Measurements from ENCODE around the gene TNFAIP1.

The TNFAIP1 gene

DNA sequence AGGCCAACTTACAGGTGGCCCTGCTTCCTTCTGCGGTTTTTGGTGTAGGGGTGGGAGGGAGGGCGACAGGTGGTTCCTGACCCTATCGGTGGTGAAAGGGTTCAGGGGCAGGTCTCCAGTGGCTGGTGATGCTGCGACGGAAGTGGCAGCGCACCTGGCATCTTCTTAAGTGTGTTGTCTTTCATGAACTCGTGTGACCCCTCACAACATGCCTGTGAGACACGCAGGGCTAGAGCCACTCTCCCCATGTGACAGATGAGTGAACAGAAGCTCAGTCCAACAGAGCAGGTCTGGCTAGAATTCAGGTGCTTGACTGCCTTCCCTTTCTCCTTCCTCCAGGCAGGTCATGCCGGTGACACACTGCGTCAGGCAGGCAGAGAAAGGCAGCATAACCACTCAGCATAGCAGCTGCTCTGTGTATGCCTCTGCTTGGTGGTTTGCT, 8.0 kb downstream of the TNFAIP1 start:
- in situ Hi-C loops (cut with HindIII; ENCODE audit: low sequenced_read_pairs), result no loop called here

DNA sequence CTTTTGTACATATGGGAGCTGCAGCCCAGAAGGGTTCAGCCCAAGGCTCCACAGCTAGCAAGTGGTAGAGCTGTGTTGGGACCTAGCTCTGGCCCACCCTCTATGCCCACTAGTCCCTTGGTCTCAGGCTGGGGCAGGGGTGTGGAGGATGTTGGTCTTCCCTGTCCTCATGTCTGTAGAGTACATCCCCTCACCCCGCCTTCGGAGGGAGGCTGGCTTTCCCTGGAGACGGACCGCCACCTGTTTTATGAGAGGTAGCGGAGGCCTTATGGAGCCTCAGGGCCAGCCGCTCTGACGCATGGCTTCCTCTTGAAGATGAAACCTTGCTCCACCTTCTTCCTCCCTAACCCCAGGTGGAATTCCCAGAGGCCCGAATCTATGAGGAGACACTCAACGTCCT, 8.4 kb downstream of the TNFAIP1 start:
- in situ Hi-C loops (cut with HindIII; ENCODE audit: low sequenced_read_pairs), result no loop called here

DNA sequence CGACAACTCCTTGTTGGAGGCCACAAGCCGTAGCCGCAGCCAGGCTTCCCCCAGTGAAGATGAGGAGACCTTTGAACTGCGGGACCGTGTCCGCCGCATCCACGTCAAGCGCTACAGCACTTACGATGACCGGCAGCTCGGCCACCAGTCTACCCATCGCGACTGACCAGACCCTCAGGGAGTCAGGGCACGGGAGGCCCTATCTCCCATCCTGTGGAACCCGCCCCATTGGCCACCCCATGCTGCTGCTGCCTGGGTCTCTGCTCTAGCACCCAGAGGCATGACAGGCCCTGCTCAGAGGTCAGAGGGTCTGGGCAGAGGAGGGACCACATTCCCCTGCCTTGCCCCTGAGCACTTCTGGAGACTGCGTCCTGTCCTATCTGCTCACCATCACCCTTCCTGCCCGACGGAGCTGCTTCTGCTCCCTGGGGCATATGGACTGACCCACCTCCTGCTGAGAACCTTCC, 8.9 kb downstream of the TNFAIP1 start:
- in situ Hi-C loops (cut with HindIII; ENCODE audit: low sequenced_read_pairs), result no loop called here

- in situ Hi-C loops (cut with HindIII; ENCODE audit: low sequenced_read_pairs), result no loop called here
Measured at GRCh38 chr17:28345419-28346198, 10.0 kb downstream of the TNFAIP1 start.

GRCh38 chr17:28346199-28346580, 10.6 kb downstream of the TNFAIP1 start:
- in situ Hi-C loops (cut with HindIII; ENCODE audit: low sequenced_read_pairs), result no loop called here

- in situ Hi-C loops (cut with HindIII; ENCODE audit: low sequenced_read_pairs), result no loop called here
Measured at GRCh38 chr17:28346746-28347246, 11.2 kb downstream of the TNFAIP1 start.

DNA sequence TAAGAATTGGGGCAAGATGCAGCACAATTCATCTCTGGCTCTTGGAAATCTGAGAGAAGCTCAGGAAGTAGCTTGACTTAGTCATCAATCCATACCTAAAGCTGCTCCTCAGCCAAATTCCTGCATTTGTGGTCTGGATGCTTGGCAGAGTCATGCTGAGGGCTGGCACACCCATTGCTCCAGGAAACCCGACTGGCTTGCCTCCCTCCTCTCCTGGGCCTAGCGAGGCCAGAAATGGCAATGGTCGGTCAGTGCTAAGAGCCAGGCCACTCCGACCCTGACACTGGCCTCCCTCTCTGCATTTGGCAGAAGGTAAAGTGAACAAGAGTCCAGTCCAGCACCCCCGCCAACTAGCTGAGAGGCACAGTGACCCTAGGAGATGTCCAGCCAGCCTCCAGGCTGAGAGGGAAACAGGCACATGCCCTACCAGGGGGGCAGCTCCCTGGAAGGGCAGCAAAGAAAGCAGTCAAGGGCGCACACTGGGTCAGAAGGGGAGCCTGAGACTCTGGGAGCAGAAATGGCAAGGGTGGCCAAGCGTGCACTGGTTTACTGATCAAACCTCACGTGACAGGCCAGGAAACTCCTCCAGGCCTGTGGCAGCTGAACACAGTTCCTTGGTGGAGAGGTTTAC, 11.8 kb downstream of the TNFAIP1 start:
- in situ Hi-C loops (cut with HindIII; ENCODE audit: low sequenced_read_pairs), result no loop called here

DNA sequence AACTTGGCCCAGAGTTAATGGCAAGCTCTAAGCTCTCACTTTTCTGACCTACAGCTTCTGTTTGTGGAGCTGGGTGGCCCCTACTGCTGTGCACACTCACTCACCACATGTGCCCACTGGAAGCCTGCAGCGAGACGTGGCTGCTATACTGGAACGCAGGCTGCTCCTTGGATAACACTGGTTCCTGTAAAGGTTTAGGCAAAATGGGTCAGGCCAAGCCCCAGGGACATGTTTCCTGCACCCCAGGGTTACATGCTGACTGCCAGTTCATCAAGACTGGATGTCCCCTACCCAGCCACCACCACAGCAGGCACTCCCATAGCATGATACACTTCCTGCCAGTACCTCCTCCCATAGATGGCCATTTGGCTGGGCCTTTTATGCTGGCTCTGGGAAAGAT, 13.4 kb downstream of the TNFAIP1 start:
- in situ Hi-C loops (cut with HindIII; ENCODE audit: low sequenced_read_pairs), result no loop called here

GRCh38 chr17:28350271-28350670, 14.7 kb downstream of the TNFAIP1 start:
- in situ Hi-C loops (cut with HindIII; ENCODE audit: low sequenced_read_pairs), result no loop called here

GRCh38 chr17:28357061-28357900, 21.7 kb downstream of the TNFAIP1 start, which contains the start of gene POLDIP2:
Gene POLDIP2, minus strand, starts transcription at chr17:28357527. Its CDS starts 79 bp downstream, at chr17:28357448.
- in situ Hi-C loops (cut with HindIII; ENCODE audit: low sequenced_read_pairs), result loop anchor here (5.0 kb wide), 1 partner anchor 40 kb away; the partner anchor contains the start of gene TMEM97

GRCh38 chr17:28357901-28358197, 22.3 kb downstream of the TNFAIP1 start:
- in situ Hi-C loops (cut with HindIII; ENCODE audit: low sequenced_read_pairs), result loop anchor here (5.0 kb wide), 1 partner anchor 41 kb away; the partner anchor contains the start of gene TMEM97

- in situ Hi-C loops (cut with HindIII; ENCODE audit: low sequenced_read_pairs), result no loop called here
Measured at GRCh38 chr17:28363186-28363585, 27.6 kb downstream of the TNFAIP1 start.

GRCh38 chr17:28363776-28364650, 28.5 kb downstream of the TNFAIP1 start:
- in situ Hi-C loops (cut with HindIII; ENCODE audit: low sequenced_read_pairs), result no loop called here

- in situ Hi-C loops (cut with HindIII; ENCODE audit: low sequenced_read_pairs), result no loop called here
Measured at GRCh38 chr17:28364665-28365363, 29.3 kb downstream of the TNFAIP1 start, which contains the start of gene SEBOX. Gene SEBOX, minus strand, starts transcription at chr17:28365199. Its CDS starts 48 bp downstream, at chr17:28365151.

- in situ Hi-C loops (cut with HindIII; ENCODE audit: low sequenced_read_pairs), result no loop called here
Measured at GRCh38 chr17:28365487-28365886, 29.9 kb downstream of the TNFAIP1 start.

GRCh38 chr17:28366605-28367004, 31.0 kb downstream of the TNFAIP1 start:
- in situ Hi-C loops (cut with HindIII; ENCODE audit: low sequenced_read_pairs), result no loop called here

- in situ Hi-C loops (cut with HindIII; ENCODE audit: low sequenced_read_pairs), result no loop called here
Measured at GRCh38 chr17:28367641-28368305, 32.2 kb downstream of the TNFAIP1 start.

GRCh38 chr17:28368306-28368831, 32.8 kb downstream of the TNFAIP1 start:
- in situ Hi-C loops (cut with HindIII; ENCODE audit: low sequenced_read_pairs), result no loop called here
